ENCODE results near the gene SHLD1.
"Not testable (repeated sequence)": the region's sequence is repeated elsewhere in the genome, so short reads cannot be mapped to it uniquely, and the experiment has no call there.

SHLD1 gene

GRCh38 chr20:5737966-5738365 lies 12.2 kb upstream of the SHLD1 start:
- no peak for DNase-seq

GRCh38 chr20:5740643-5741042 lies 9.6 kb upstream of the SHLD1 start:
- DNase-seq = not testable (repeated sequence)

- DNase-seq = no peak
These were observed 9.1 kb upstream of the SHLD1 start for GRCh38 chr20:5741089-5741488.

- no peak for DNase-seq
These were observed 8.2 kb upstream of the SHLD1 start for GRCh38 chr20:5742041-5742440.

GRCh38 chr20:5745416-5746030 lies 4.7 kb upstream of the SHLD1 start:
- no peak for DNase-seq

GRCh38 chr20:5746064-5746463 lies 4.1 kb upstream of the SHLD1 start:
- DNase-seq = no peak

- no peak for DNase-seq
These were observed 2.0 kb upstream of the SHLD1 start for GRCh38 chr20:5748246-5748645.

GRCh38 chr20:5749512-5749951 lies 669 bp upstream of the SHLD1 start:
- DNase-seq = not testable (repeated sequence)

GRCh38 chr20:5751856-5752255 lies 1.7 kb downstream of the SHLD1 start:
- no peak for DNase-seq

- no peak for DNase-seq
These were observed 3.6 kb downstream of the SHLD1 start for GRCh38 chr20:5753814-5754213.

GRCh38 chr20:5757949-5758348 lies 7.7 kb downstream of the SHLD1 start:
- DNase-seq = no peak

GRCh38 chr20:5766085-5766764 lies 16.0 kb downstream of the SHLD1 start:
- no peak for DNase-seq

GRCh38 chr20:5767493-5768098 lies 17.4 kb downstream of the SHLD1 start:
- no peak for DNase-seq

GRCh38 chr20:5770231-5770986 lies 20.2 kb downstream of the SHLD1 start:
- no peak for DNase-seq

- DNase-seq = no peak
These were observed 20.8 kb downstream of the SHLD1 start for GRCh38 chr20:5770987-5771318.

GRCh38 chr20:5772704-5773103 lies 22.5 kb downstream of the SHLD1 start:
- DNase-seq = no peak

GRCh38 chr20:5773589-5773988 lies 23.4 kb downstream of the SHLD1 start:
- DNase-seq = no peak

- DNase-seq = no peak
These were observed 25.9 kb downstream of the SHLD1 start for GRCh38 chr20:5776077-5776476.

GRCh38 chr20:5779071-5779900 lies 29.1 kb downstream of the SHLD1 start:
- no peak for DNase-seq

- no peak for DNase-seq
These were observed 30.6 kb downstream of the SHLD1 start for GRCh38 chr20:5780846-5781217.

- not testable (repeated sequence) for DNase-seq
These were observed 31.2 kb downstream of the SHLD1 start for GRCh38 chr20:5781367-5781766.

- no peak for DNase-seq
These were observed 31.9 kb downstream of the SHLD1 start for GRCh38 chr20:5781798-5782750.
